HCT116 (cell line): ENCODE measurements around the gene TYROBP.

Experiments used
- ZNF274 ChIP-seq: fragments of 200-500 bp; sonication (Bioruptor generic); IDR thresholded peaks from 2 replicates; pipeline ENCODE4 v1.6.1; 2014; ENCODE audit warnings: mild to moderate bottlenecking, low read depth, low read length, inconsistent platforms
- TF ChIP-seq, protein P1 (sequence below): IDR thresholded peaks from 2 replicates; pipeline ENCODE4 v1.6.1; 2012

DNA sequence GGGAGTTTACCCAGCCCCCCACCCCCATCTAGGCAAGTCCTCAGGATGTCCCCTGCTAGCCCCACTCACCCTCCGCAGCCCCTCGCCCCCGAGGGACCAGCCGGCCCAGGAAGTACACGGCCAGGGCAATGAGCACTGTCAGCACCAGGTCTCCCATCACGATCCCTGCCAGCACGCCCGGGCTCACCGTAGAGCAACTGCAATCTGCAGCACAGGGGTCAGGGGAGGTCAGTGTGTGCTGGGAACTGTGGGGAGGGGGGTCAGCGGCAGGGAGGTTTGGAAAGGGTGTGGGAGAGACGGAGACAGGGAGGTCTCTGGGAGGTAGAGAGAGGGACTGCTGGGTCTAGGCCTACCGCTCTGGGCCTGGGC is 734 bp downstream of the TYROBP start:
- no peak for TF ChIP-seq ZNF274
- TF ChIP-seq, protein P1, sequence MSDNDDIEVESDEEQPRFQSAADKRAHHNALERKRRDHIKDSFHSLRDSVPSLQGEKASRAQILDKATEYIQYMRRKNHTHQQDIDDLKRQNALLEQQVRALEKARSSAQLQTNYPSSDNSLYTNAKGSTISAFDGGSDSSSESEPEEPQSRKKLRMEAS = no peak
